Astrocyte of the spinal cord (primary cell): ENCODE measurements around the gene EMD.
"Not testable (repeated sequence)": the region's sequence is repeated elsewhere in the genome, so short reads cannot be mapped to it uniquely, and the experiment has no call there.

Experiments used
- DNase-seq: peaks from one replicate; pipeline ENCODE4 v3.0.0; 2011; ENCODE audit warnings: low read depth, low spot score
- H3K4me3 ChIP-seq: 2 replicates; pipeline ENCODE4 v1.5.1; 2011; ENCODE audit warnings: low read depth, mild to moderate bottlenecking, low read length, moderate library complexity
- CTCF ChIP-seq: IDR thresholded peaks from 2 replicates; pipeline ENCODE4 v1.5.1; 2012; ENCODE audit warnings: low read depth, mild to moderate bottlenecking, low read length, inconsistent platforms
- in situ Hi-C: cut with HindIII; loops from 2 replicates; pipeline ENCODE4 v1.10.0; 2017; ENCODE audit warnings: low sequenced_read_pairs

EMD gene

GRCh38 chrX:154383359-154384283, 4.5 kb downstream of the EMD start:
- H3K4me3 ChIP-seq, result no peak overlapping the region
- DNase-seq, result no peak
- no peak for TF ChIP-seq CTCF
- in situ Hi-C loops, result no loop called here

- no peak for DNase-seq
- in situ Hi-C loops, result no loop called here
- TF ChIP-seq CTCF, result peak; percentile 52
Observed at GRCh38 chrX:154384284-154384892, 5.3 kb downstream of the EMD start.

GRCh38 chrX:154388094-154388493, 9.0 kb downstream of the EMD start:
- DNase-seq, in situ Hi-C loops, H3K4me3 ChIP-seq: not testable (repeated sequence)

More at GRCh38 chrX:154384284-154384892, 5.3 kb downstream of the EMD start:
- no peak overlapping the region for H3K4me3 ChIP-seq

GRCh38 chrX:154388649-154389048, 9.6 kb downstream of the EMD start:
- DNase-seq, in situ Hi-C loops, H3K4me3 ChIP-seq: not testable (repeated sequence)

- H3K4me3 ChIP-seq, DNase-seq, in situ Hi-C loops: not testable (repeated sequence)
Observed at GRCh38 chrX:154389812-154390747, 11.0 kb downstream of the EMD start.

GRCh38 chrX:154396363-154396762, 17.3 kb downstream of the EMD start:
- H3K4me3 ChIP-seq, in situ Hi-C loops, DNase-seq: not testable (repeated sequence)

GRCh38 chrX:154396973-154397887, 18.1 kb downstream of the EMD start:
- in situ Hi-C loops, result no loop called here
- peak; percentile 47 for DNase-seq
- peak overlapping the region; percentile 53 for H3K4me3 ChIP-seq
- no peak for TF ChIP-seq CTCF
